H9 (cell line): ENCODE measurements around the gene UNC45A. TPM values are rescaled to one million over a fixed set of nuclear protein-coding genes. Genes with fewer than 3 reads are reported as not detected.

Experiments
- DNase-seq: peaks from one replicate; pipeline ENCODE4 v3.0.0-alpha.2; 2017
- H2AFZ ChIP-seq: one replicate; pipeline ENCODE4 v1.6.1; 2013; ENCODE audit warnings: mild to moderate bottlenecking, low read length, control low read depth, moderate library complexity
- H2AK5ac ChIP-seq: 2 replicates; pipeline ENCODE4 v1.6.1; 2013; ENCODE audit warnings: low read length, control low read depth, mixed read lengths; ENCODE audit not compliant: insufficient read length
- H2BK120ac ChIP-seq: one replicate; pipeline ENCODE4 v1.6.1; 2013; ENCODE audit warnings: low read depth, mild to moderate bottlenecking, low read length, control low read depth, inconsistent platforms; ENCODE audit not compliant: poor library complexity, severe bottlenecking
- H2BK12ac ChIP-seq: 2 replicates; pipeline ENCODE4 v1.6.1; 2013; ENCODE audit warnings: low read length, control low read depth, mixed read lengths, low read depth; ENCODE audit not compliant: insufficient read length
- H2BK15ac ChIP-seq: 2 replicates; pipeline ENCODE4 v1.6.1; 2013; ENCODE audit warnings: low read depth, low read length, control low read depth
- H2BK20ac ChIP-seq: one replicate; pipeline ENCODE4 v1.6.1; 2013; ENCODE audit warnings: low read depth, mild to moderate bottlenecking, low read length, control low read depth, inconsistent platforms; ENCODE audit not compliant: poor library complexity, severe bottlenecking
- H2BK5ac ChIP-seq: 2 replicates; pipeline ENCODE4 v1.6.1; 2013; ENCODE audit warnings: low read length, control low read depth, mixed read lengths; ENCODE audit not compliant: insufficient read length
- H3K14ac ChIP-seq: 2 replicates; pipeline ENCODE4 v1.6.1; 2013; ENCODE audit warnings: low read length, control low read depth; ENCODE audit not compliant: insufficient read depth
- H3K18ac ChIP-seq: 2 replicates; pipeline ENCODE4 v1.6.1; 2013; ENCODE audit warnings: low read depth, mild to moderate bottlenecking, mixed read lengths, low read length, control low read depth; ENCODE audit not compliant: insufficient read length
- H3K23ac ChIP-seq: 2 replicates; pipeline ENCODE4 v1.6.1; 2013; ENCODE audit warnings: low read length, control low read depth, mixed read lengths, low read depth; ENCODE audit not compliant: insufficient read length
- H3K23me2 ChIP-seq: 2 replicates; pipeline ENCODE4 v1.6.1; 2013; ENCODE audit warnings: low read depth, mild to moderate bottlenecking, mixed read lengths, low read length, control low read depth; ENCODE audit not compliant: insufficient read length, poor library complexity, severe bottlenecking
- H3K27ac ChIP-seq: 2 replicates; pipeline ENCODE4 v1.5.1; 2013; ENCODE audit warnings: low read length, control low read depth, mixed read lengths, low read depth; ENCODE audit not compliant: insufficient read length
- H3K27me3 ChIP-seq: 2 replicates; pipeline ENCODE4 v1.6.1; 2013; ENCODE audit warnings: low read length, control low read depth, inconsistent platforms; ENCODE audit not compliant: insufficient read depth
- H3K4ac ChIP-seq: 2 replicates; pipeline ENCODE4 v1.6.1; 2013; ENCODE audit warnings: low read depth, mild to moderate bottlenecking, control low read depth, inconsistent platforms, low read length, moderate library complexity
- H3K4me1 ChIP-seq: 2 replicates; pipeline ENCODE4 v1.6.1; 2013; ENCODE audit warnings: low read length, control low read depth, inconsistent platforms; ENCODE audit not compliant: insufficient read depth
- H3K4me2 ChIP-seq: 2 replicates; pipeline ENCODE4 v1.6.1; 2013; ENCODE audit warnings: low read length, control low read depth, mixed read lengths; ENCODE audit not compliant: insufficient read length, insufficient read depth
- H3K56ac ChIP-seq: 2 replicates; pipeline ENCODE4 v1.6.1; 2013; ENCODE audit warnings: low read depth, mild to moderate bottlenecking, mixed read lengths, low read length, control low read depth; ENCODE audit not compliant: insufficient read length
- H3K79me1 ChIP-seq: 2 replicates; pipeline ENCODE4 v1.6.1; 2013; ENCODE audit warnings: low read depth, mild to moderate bottlenecking, moderate library complexity, low read length, control low read depth, inconsistent platforms; ENCODE audit not compliant: insufficient read depth, poor library complexity, severe bottlenecking
- H3K79me2 ChIP-seq: 2 replicates; pipeline ENCODE4 v1.6.1; 2013; ENCODE audit warnings: low read length, control low read depth, inconsistent platforms; ENCODE audit not compliant: insufficient read depth
- H3K9ac ChIP-seq: 2 replicates; pipeline ENCODE4 v1.6.1; 2013; ENCODE audit warnings: low read length, control low read depth, mixed read lengths; ENCODE audit not compliant: insufficient read length; ENCODE audit errors: extremely low read depth
- H3K9me3 ChIP-seq: one replicate; pipeline ENCODE4 v1.6.1; 2013; ENCODE audit warnings: low read depth, low read length, inconsistent platforms; ENCODE audit not compliant: control insufficient read depth
- H3T11ph ChIP-seq: one replicate; pipeline ENCODE4 v1.6.1; 2013; ENCODE audit warnings: mild to moderate bottlenecking, low read length, control low read depth, inconsistent platforms
- H4K20me1 ChIP-seq: one replicate; pipeline ENCODE4 v1.6.1; 2013; ENCODE audit not compliant: control insufficient read depth, insufficient read length, insufficient read depth
- H4K5ac ChIP-seq: 2 replicates; pipeline ENCODE4 v1.6.1; 2013; ENCODE audit warnings: low read depth, mild to moderate bottlenecking, mixed read lengths, low read length, control low read depth; ENCODE audit not compliant: insufficient read length
- H4K8ac ChIP-seq: replicated peaks from 2 replicates; pipeline ENCODE4 v1.6.1; 2013; ENCODE audit warnings: low read length, control low read depth, mixed read lengths, low read depth; ENCODE audit not compliant: insufficient read length
- H4K91ac ChIP-seq: 2 replicates; pipeline ENCODE4 v1.6.1; 2013; ENCODE audit warnings: low read depth, mild to moderate bottlenecking, moderate library complexity, mixed read lengths, low read length, control low read depth; ENCODE audit not compliant: insufficient read length
- H3K27ac Mint-ChIP-seq, 3 experiments: 2 replicates in 2 of 3; 3 replicates in 1 of 3; pipeline ENCODE4 v1.8.0; 2020 to 2021; ENCODE audit warnings: mixed read lengths in 3 of 3, mild to moderate bottlenecking in 1 of 3, moderate library complexity in 1 of 3
- H3K27me3 Mint-ChIP-seq: 2 replicates; pipeline ENCODE4 v1.8.0; 2021; ENCODE audit warnings: low read depth, mild to moderate bottlenecking, moderate library complexity, mixed read lengths
- H3K36me3 Mint-ChIP-seq, 3 experiments: 2 replicates in 2 of 3; 3 replicates in 1 of 3; pipeline ENCODE4 v1.8.0; 2020 to 2021; ENCODE audit warnings: low read depth in 3 of 3, mixed read lengths in 3 of 3; ENCODE audit not compliant: insufficient read depth in 1 of 3
- H3K4me1 Mint-ChIP-seq, 2 experiments: 2 replicates each; pipeline ENCODE4 v1.8.0; 2020; ENCODE audit warnings: mixed read lengths in 2 of 2
- H3K4me3 Mint-ChIP-seq, 2 experiments: 2 replicates in 1 of 2; 3 replicates in 1 of 2; pipeline ENCODE4 v1.8.0; 2020 to 2021; ENCODE audit warnings: mild to moderate bottlenecking in 2 of 2, mixed read lengths in 2 of 2, moderate library complexity in 1 of 2
- H3K9me3 Mint-ChIP-seq, 2 experiments: 2 replicates in 1 of 2; 3 replicates in 1 of 2; pipeline ENCODE4 v1.8.0; 2020; ENCODE audit warnings: mild to moderate bottlenecking in 2 of 2, mixed read lengths in 2 of 2, moderate library complexity in 1 of 2
- WGBS: extraction: QIAGEN DNeasy Blood & Tissue Kit; methylation state at CpG from one replicate; pipeline ENCODE4 v1.1.7; 2013; ENCODE audit warnings: missing lambda C conversion rate, low lambda C conversion rate, mixed read lengths; ENCODE audit not compliant: insufficient read length; ENCODE audit errors: extremely low coverage; 5-methylcytosine and 5-hydroxymethylcytosine counted together
- total RNA-seq: library from RNA; stranded (reverse); gene quantifications from 2 replicates; pipeline ENCODE4 v1.2.1, GENCODE V29; 2021
- TF ChIP-seq, protein P1 (sequence below): fragments of 200-600 bp; sonication (generic); conservative IDR thresholded peaks from 3 replicates; pipeline ENCODE4 v1.8.0; 2021; ENCODE audit warnings: antibody characterized with exemption, mild to moderate bottlenecking

Gene UNC45A
- total RNA-seq, 1 experiment from 2014 or later = 84.6 TPM

DNA sequence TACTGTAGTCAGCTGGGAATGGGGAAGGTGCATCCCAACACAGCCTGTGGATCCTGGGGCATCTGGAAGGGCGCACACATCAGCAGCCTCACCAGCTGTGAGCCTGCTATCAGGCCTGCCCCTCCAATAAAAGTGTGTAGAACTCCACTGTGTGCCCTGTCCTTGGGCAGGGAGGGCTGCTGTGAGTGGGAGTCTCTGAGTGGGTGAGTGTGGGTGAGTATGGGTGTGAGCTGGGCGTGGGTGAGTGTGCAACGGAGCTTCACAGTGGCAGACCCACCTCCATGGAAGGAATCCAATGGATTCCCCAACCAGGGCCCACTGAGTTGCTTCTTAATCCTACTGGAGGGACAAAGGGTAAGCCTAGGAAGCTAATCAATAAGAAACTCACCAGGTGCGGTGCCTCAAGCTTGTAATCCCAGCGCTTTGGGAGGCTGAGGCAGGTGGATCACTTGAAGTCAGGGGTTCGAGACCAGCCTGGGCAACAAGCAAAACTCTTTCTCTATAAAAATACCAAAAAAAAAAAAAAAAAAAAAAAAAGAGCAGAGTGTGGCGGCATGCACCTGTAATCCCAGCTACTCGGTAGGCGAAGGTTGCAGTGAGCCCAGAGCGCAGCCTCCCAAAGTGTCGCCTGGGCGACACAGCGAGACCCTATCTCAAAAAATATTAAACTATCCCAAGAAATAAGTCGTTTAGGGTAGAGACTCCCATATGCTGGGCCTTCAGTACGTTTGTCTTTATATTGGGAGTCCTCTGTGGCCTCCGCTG lies 19.0 kb downstream of the UNC45A start:
- no peak overlapping the region for H2BK15ac ChIP-seq
- H2BK20ac ChIP-seq = no peak overlapping the region
- peaks cover 15 to 16% of the 10 kb centered on the region in 2 experiments for H3K4me1 Mint-ChIP-seq
- H4K20me1 ChIP-seq = peaks cover 3% of the 10 kb centered on the region
- no peak overlapping the region for H2BK5ac ChIP-seq
- H3K4me1 ChIP-seq = peaks cover 7% of the 10 kb centered on the region; the same call in 1 of the 2 replicates
- no peak overlapping the region for H3K14ac ChIP-seq
- peak overlapping the region; percentile 77 to 82; a peak in 3 of 5 replicates for H3K4me3 Mint-ChIP-seq
- no CpG with 5 or more reads among the region's 16 CpGs for WGBS
- no peak overlapping the region for H2AFZ ChIP-seq
- H2BK12ac ChIP-seq = no peak overlapping the region
- no peak for DNase-seq
- H3K79me2 ChIP-seq = no peaks in the 10 kb centered on the region
- H4K5ac ChIP-seq = no peak overlapping the region
- H3K9me3 Mint-ChIP-seq = no peaks in the 10 kb centered on the region
- H3K4me2 ChIP-seq = peak overlapping the region; percentile 41
- H3K23me2 ChIP-seq = peaks cover 18% of the 10 kb centered on the region
- peak overlapping the region in 2 of 3 experiments; percentile 21 to 33; a peak in 4 of 7 replicates for H3K27ac Mint-ChIP-seq
- H3T11ph ChIP-seq = no peak overlapping the region
- H3K27me3 ChIP-seq = no peaks in the 10 kb centered on the region
- H3K56ac ChIP-seq = no peak overlapping the region
- H3K79me1 ChIP-seq = no peaks in the 10 kb centered on the region
- no peaks in the 10 kb centered on the region for H3K27me3 Mint-ChIP-seq
- no peak overlapping the region for H4K8ac ChIP-seq
- no peak overlapping the region for H3K9ac ChIP-seq
- no peaks in the 10 kb centered on the region for H3K9me3 ChIP-seq
- H2BK120ac ChIP-seq = no peak overlapping the region
- H3K18ac ChIP-seq = no peak overlapping the region
- H4K91ac ChIP-seq = no peak overlapping the region
- no peak overlapping the region for H3K23ac ChIP-seq
- peaks cover 13 to 46% (median 45%) of the 10 kb centered on the region in 3 experiments; a peak in 6 of 7 replicates for H3K36me3 Mint-ChIP-seq
- TF ChIP-seq, protein P1, sequence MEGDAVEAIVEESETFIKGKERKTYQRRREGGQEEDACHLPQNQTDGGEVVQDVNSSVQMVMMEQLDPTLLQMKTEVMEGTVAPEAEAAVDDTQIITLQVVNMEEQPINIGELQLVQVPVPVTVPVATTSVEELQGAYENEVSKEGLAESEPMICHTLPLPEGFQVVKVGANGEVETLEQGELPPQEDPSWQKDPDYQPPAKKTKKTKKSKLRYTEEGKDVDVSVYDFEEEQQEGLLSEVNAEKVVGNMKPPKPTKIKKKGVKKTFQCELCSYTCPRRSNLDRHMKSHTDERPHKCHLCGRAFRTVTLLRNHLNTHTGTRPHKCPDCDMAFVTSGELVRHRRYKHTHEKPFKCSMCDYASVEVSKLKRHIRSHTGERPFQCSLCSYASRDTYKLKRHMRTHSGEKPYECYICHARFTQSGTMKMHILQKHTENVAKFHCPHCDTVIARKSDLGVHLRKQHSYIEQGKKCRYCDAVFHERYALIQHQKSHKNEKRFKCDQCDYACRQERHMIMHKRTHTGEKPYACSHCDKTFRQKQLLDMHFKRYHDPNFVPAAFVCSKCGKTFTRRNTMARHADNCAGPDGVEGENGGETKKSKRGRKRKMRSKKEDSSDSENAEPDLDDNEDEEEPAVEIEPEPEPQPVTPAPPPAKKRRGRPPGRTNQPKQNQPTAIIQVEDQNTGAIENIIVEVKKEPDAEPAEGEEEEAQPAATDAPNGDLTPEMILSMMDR = no peak
- no peak overlapping the region for H3K27ac ChIP-seq
- no peak overlapping the region for H2AK5ac ChIP-seq
- no peak overlapping the region for H3K4ac ChIP-seq
